ENCODE data around the gene ZDHHC19.

DNA sequence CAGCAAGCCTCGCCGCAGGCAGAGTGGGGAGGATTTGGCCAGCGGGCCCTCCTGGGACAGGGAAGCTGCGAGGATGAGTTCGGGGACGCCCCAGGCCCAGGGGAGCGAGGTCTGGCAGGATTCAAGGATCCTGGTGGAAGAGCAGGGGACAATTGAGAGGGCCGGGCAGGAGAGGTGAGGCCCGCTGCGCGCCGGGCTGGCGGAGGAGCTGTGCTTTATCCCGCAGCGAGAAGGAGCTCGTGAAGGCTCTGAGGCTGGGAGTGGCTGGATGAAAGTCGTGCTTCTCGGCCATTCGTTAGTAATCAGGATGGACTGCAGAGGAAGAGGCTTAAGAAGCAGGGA is 8.7 kb upstream of the ZDHHC19 start:
- TF ChIP-seq POLR2AphosphoS5 (IDR thresholded peaks at IDR 0.05): peak in 1 of 3 donors; percentile 57
- TF ChIP-seq, protein P1, sequence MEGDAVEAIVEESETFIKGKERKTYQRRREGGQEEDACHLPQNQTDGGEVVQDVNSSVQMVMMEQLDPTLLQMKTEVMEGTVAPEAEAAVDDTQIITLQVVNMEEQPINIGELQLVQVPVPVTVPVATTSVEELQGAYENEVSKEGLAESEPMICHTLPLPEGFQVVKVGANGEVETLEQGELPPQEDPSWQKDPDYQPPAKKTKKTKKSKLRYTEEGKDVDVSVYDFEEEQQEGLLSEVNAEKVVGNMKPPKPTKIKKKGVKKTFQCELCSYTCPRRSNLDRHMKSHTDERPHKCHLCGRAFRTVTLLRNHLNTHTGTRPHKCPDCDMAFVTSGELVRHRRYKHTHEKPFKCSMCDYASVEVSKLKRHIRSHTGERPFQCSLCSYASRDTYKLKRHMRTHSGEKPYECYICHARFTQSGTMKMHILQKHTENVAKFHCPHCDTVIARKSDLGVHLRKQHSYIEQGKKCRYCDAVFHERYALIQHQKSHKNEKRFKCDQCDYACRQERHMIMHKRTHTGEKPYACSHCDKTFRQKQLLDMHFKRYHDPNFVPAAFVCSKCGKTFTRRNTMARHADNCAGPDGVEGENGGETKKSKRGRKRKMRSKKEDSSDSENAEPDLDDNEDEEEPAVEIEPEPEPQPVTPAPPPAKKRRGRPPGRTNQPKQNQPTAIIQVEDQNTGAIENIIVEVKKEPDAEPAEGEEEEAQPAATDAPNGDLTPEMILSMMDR (IDR thresholded peaks at IDR 0.05 in 8 of 11, conservative IDR thresholded peaks at IDR 0.05 in 3 of 11): no peak
